Panc1 (cell line): ENCODE results near the gene LKAAEAR1.

Source experiments
- CTCF ChIP-seq: fragments of 450-650 bp; IDR thresholded peaks from 2 replicates; pipeline ENCODE4 v1.5.1; 2017; ENCODE audit warnings: mild to moderate bottlenecking
- POLR2AphosphoS5 ChIP-seq: IDR thresholded peaks from 2 replicates; pipeline ENCODE4 v1.6.1; 2012; ENCODE audit warnings: mild to moderate bottlenecking, low read depth, low read length, moderate library complexity
- REST ChIP-seq, 2 experiments: IDR thresholded peaks; 2 replicates each; pipeline ENCODE4 v1.6.1; 2011 to 2012; ENCODE audit warnings: low read depth in 2 of 2, control low read depth in 1 of 2, low read length in 1 of 2, mild to moderate bottlenecking in 1 of 2, moderate library complexity in 1 of 2; ENCODE audit not compliant: insufficient read depth in 1 of 2
- SIN3A ChIP-seq: IDR thresholded peaks from 2 replicates; pipeline ENCODE4 v1.6.1; 2012; ENCODE audit warnings: low read depth, mild to moderate bottlenecking, low read length, moderate library complexity, borderline replicate concordance; ENCODE audit not compliant: insufficient read depth
- TCF7L2 ChIP-seq: IDR thresholded peaks from 2 replicates; pipeline ENCODE4 v1.6.1; 2011; ENCODE audit warnings: mild to moderate bottlenecking, low read depth, low read length, inconsistent platforms

- TF ChIP-seq CTCF (no peak), POLR2AphosphoS5 (no peak), REST (IDR thresholded peaks at IDR 0.05; ENCODE audit: insufficient read depth in 1 of 2, low read depth in 2 of 2, low read length in 1 of 2) (no peak), SIN3A (no peak), TCF7L2 (no peak)
These were observed 12.3 kb upstream of the LKAAEAR1 start for GRCh38 chr20:64096535-64096934.
